GM23338 (cell line): ENCODE results near the gene CLNK. TPM values are rescaled to one million over a fixed set of nuclear protein-coding genes. Genes with fewer than 3 reads are reported as not detected.

ENCODE experiments used
- ATAC-seq: fragments of 200-7000 bp; cut with Tn5 transposase; 3 replicates; pipeline ENCODE4 v1.9.1; 2020
- DNase-seq: peaks from one replicate; pipeline ENCODE4 v3.0.0-alpha.2; 2015; ENCODE audit warnings: low spot score
- H2AFZ ChIP-seq: fragments of 200-600 bp; sonication (generic); 2 replicates; pipeline ENCODE4 v1.8.0; 2016; ENCODE audit warnings: antibody characterized with exemption, mild to moderate bottlenecking, moderate library complexity
- H3F3A ChIP-seq: fragments of 200-600 bp; sonication (generic); replicated peaks from 2 replicates; pipeline ENCODE4 v1.8.0; 2017; ENCODE audit warnings: antibody characterized with exemption, mixed run types, low read depth
- H3K27ac ChIP-seq: fragments of 200-600 bp; sonication (generic); 2 replicates; pipeline ENCODE4 v1.6.1; 2016; ENCODE audit warnings: low read depth
- H3K27me3 ChIP-seq: fragments of 200-600 bp; sonication (generic); 2 replicates; pipeline ENCODE4 v1.8.0; 2016; ENCODE audit warnings: mild to moderate bottlenecking, mixed run types, moderate library complexity; ENCODE audit not compliant: insufficient read depth
- H3K36me3 ChIP-seq: fragments of 200-600 bp; sonication (generic); 2 replicates; pipeline ENCODE4 v1.8.0; 2016; ENCODE audit warnings: mild to moderate bottlenecking; ENCODE audit not compliant: insufficient read depth
- H3K4me1 ChIP-seq: fragments of 200-600 bp; sonication (generic); 2 replicates; pipeline ENCODE4 v1.8.0; 2016; ENCODE audit warnings: mild to moderate bottlenecking, moderate library complexity; ENCODE audit not compliant: insufficient read depth
- H3K4me2 ChIP-seq: fragments of 200-600 bp; sonication (generic); 2 replicates; pipeline ENCODE4 v1.7.1; 2017; ENCODE audit warnings: mixed run types
- H3K4me3 ChIP-seq: fragments of 200-600 bp; sonication (generic); 2 replicates; pipeline ENCODE4 v1.6.1; 2016; ENCODE audit warnings: mixed run types
- H3K79me2 ChIP-seq: fragments of 200-600 bp; sonication (generic); replicated peaks from 2 replicates; pipeline ENCODE4 v1.8.0; 2017; ENCODE audit warnings: mild to moderate bottlenecking; ENCODE audit not compliant: insufficient read depth
- H3K9me2 ChIP-seq: fragments of 200-600 bp; sonication (generic); 2 replicates; pipeline ENCODE4 v1.8.0; 2017; ENCODE audit not compliant: insufficient read depth
- H4K20me1 ChIP-seq: fragments of 200-600 bp; sonication (generic); replicated peaks from 2 replicates; pipeline ENCODE4 v1.8.0; 2017; ENCODE audit warnings: mild to moderate bottlenecking; ENCODE audit not compliant: insufficient read depth
- H3K27ac Mint-ChIP-seq: 2 replicates; pipeline ENCODE4 v1.8.0; 2020; ENCODE audit warnings: inconsistent platforms, mild to moderate bottlenecking, moderate library complexity, mixed read lengths
- H3K27me3 Mint-ChIP-seq: 3 replicates; pipeline ENCODE4 v1.8.0; 2022; ENCODE audit warnings: low read depth, mild to moderate bottlenecking, moderate library complexity, mixed read lengths, inconsistent platforms; ENCODE audit not compliant: insufficient read depth, poor library complexity
- H3K36me3 Mint-ChIP-seq: 3 replicates; pipeline ENCODE4 v1.8.0; 2021; ENCODE audit warnings: low read depth, mild to moderate bottlenecking, inconsistent platforms, moderate library complexity, mixed read lengths
- H3K4me1 Mint-ChIP-seq: 3 replicates; pipeline ENCODE4 v1.8.0; 2020; ENCODE audit warnings: mild to moderate bottlenecking, inconsistent platforms, mixed read lengths
- H3K4me3 Mint-ChIP-seq: 3 replicates; pipeline ENCODE4 v1.8.0; 2021; ENCODE audit warnings: moderate library complexity, mild to moderate bottlenecking, inconsistent platforms, mixed read lengths
- H3K9me3 Mint-ChIP-seq: 3 replicates; pipeline ENCODE4 v1.8.0; 2020; ENCODE audit warnings: moderate library complexity, mild to moderate bottlenecking, inconsistent platforms, mixed read lengths
- CREB1 ChIP-seq: fragments of 250-450 bp; sonication (Bioruptor Pico); IDR thresholded peaks from 2 replicates; pipeline ENCODE4 v1.5.0; 2020; ENCODE audit warnings: low read depth, mild to moderate bottlenecking, moderate library complexity
- CTCF ChIP-seq, 2 experiments: fragments of 200-600 bp in 1 of 2; sonication (generic) in 1 of 2; conservative IDR thresholded peaks; 2 replicates each; pipeline versions ENCODE4 v1.5.1 to v1.6.1; 2016 to 2017; ENCODE audit warnings: antibody characterized with exemption in 2 of 2, low read depth in 2 of 2, mild to moderate bottlenecking in 2 of 2, moderate library complexity in 1 of 2
- EZH2phosphoT487 ChIP-seq: fragments of 200-600 bp; sonication (generic); IDR thresholded peaks from one replicate; pipeline ENCODE4 v1.8.1; 2018; ENCODE audit warnings: antibody characterized with exemption; ENCODE audit not compliant: unreplicated experiment
- NANOG ChIP-seq: IDR thresholded peaks from 2 replicates; pipeline ENCODE4 v1.6.1; 2016; ENCODE audit warnings: antibody characterized with exemption, borderline replicate concordance
- REST ChIP-seq: IDR thresholded peaks from one replicate; pipeline ENCODE4 v1.6.1; 2018; ENCODE audit warnings: antibody characterized with exemption; ENCODE audit not compliant: unreplicated experiment
- STAT1 ChIP-seq: IDR thresholded peaks from one replicate; pipeline ENCODE4 v1.6.1; 2016; ENCODE audit warnings: antibody characterized with exemption; ENCODE audit not compliant: unreplicated experiment
- ZNF114 ChIP-seq: fragments of 250-450 bp; sonication (Bioruptor Pico); IDR thresholded peaks from 2 replicates; pipeline ENCODE4 v1.5.0; 2020; ENCODE audit warnings: mild to moderate bottlenecking, moderate library complexity
- ZNF331 ChIP-seq: fragments of 250-450 bp; sonication (Bioruptor Pico); IDR thresholded peaks from 2 replicates; pipeline ENCODE4 v1.5.0; 2020; ENCODE audit warnings: low read depth, mild to moderate bottlenecking, moderate library complexity
- polyA plus RNA-seq: library from polyadenylated mRNA; unstranded; fragments of >200 nt; fragmentation: Nextera tagmentation; extraction: Ambion mirVana; gene quantifications from 2 replicates; pipeline ENCODE4 v1.2.1, GENCODE V29; 2016
- total RNA-seq: library from RNA; depleted of rRNA; stranded (reverse); fragments of >200 nt; shearing (Covaris generic); gene quantifications from 2 replicates; pipeline ENCODE4 v1.2.3, GENCODE V29; 2014

Gene CLNK
- total and polyA plus RNA-seq, 2 experiments from 2014 or later: not detected

GRCh38 chr4:10565166-10565780 lies 119.3 kb downstream of the CLNK start (continued):
- TF ChIP-seq ZNF114 (no peak), NANOG (no peak), EZH2phosphoT487 (no peak)

- ATAC-seq (peak; percentile 83), DNase-seq (peak; percentile 81)
- no peak overlapping the region for H3K4me2 ChIP-seq
- no peak overlapping the region for H3K27ac ChIP-seq
- H3K27me3 Mint-ChIP-seq: no peaks in the 10 kb centered on the region
- peaks cover 10% of the 10 kb centered on the region; the same call in 2 of the 3 replicates for H3K4me1 Mint-ChIP-seq
- no peaks in the 10 kb centered on the region for H3F3A ChIP-seq
- no peaks in the 10 kb centered on the region for H3K36me3 Mint-ChIP-seq
- H2AFZ ChIP-seq: no peak overlapping the region
- no peak overlapping the region for H3K27ac Mint-ChIP-seq
- H3K36me3 ChIP-seq: no peaks in the 10 kb centered on the region
- TF ChIP-seq CTCF (conservative IDR thresholded peaks at IDR 0.05; ENCODE audit: low read depth in 2 of 2): peak; percentile 84 to 96
- no peak for TF ChIP-seq STAT1
- no peaks in the 10 kb centered on the region for H3K4me1 ChIP-seq
- H3K4me3 Mint-ChIP-seq: no peak overlapping the region
- no peaks in the 10 kb centered on the region for H3K9me2 ChIP-seq
- H3K4me3 ChIP-seq: no peak overlapping the region
- no peaks in the 10 kb centered on the region for H3K9me3 Mint-ChIP-seq
- H4K20me1 ChIP-seq: no peaks in the 10 kb centered on the region
- no peaks in the 10 kb centered on the region for H3K79me2 ChIP-seq
- H3K27me3 ChIP-seq: no peaks in the 10 kb centered on the region
Observed at GRCh38 chr4:10554694-10555093, 129.9 kb downstream of the CLNK start.

GRCh38 chr4:10554121-10554520 lies 130.4 kb downstream of the CLNK start:
- Histone ChIP-seq H3K27me3 (no peaks in the 10 kb centered on the region), H3K9me2 (no peaks in the 10 kb centered on the region), H3K27ac (no peak overlapping the region), H3K36me3 (no peaks in the 10 kb centered on the region), H3K4me3 (no peak overlapping the region), H3F3A (no peaks in the 10 kb centered on the region), H3K4me2 (no peak overlapping the region), H4K20me1 (no peaks in the 10 kb centered on the region), H3K79me2 (no peaks in the 10 kb centered on the region), H3K4me1 (no peaks in the 10 kb centered on the region), H2AFZ (no peak overlapping the region)
- H3K27me3 Mint-ChIP-seq: peaks cover 1% of the 10 kb centered on the region
- H3K4me3 Mint-ChIP-seq: no peak overlapping the region
- no peak for DNase-seq
- H3K27ac Mint-ChIP-seq: no peak overlapping the region
- no peak for ATAC-seq
- H3K36me3 Mint-ChIP-seq: no peaks in the 10 kb centered on the region
- H3K4me1 Mint-ChIP-seq: peaks cover 10% of the 10 kb centered on the region; the same call in 2 of the 3 replicates
- no peaks in the 10 kb centered on the region for H3K9me3 Mint-ChIP-seq
- no peak for TF ChIP-seq ZNF331 (CRISPR knock-in tag)
- TF ChIP-seq EZH2phosphoT487: no peak
- no peak for TF ChIP-seq STAT1
- no peak for TF ChIP-seq NANOG
- no peak for TF ChIP-seq CTCF (conservative IDR thresholded peaks at IDR 0.05; ENCODE audit: low read depth in 2 of 2)
- TF ChIP-seq REST: no peak
- TF ChIP-seq CREB1 (CRISPR knock-in tag): no peak
